HEK293 (cell line): ENCODE measurements around the gene DCDC1.

Source experiments
- AEBP2 ChIP-seq: fragments of 450-650 bp; formaldehyde crosslinking; IDR thresholded peaks from 2 replicates; pipeline ENCODE4 v1.5.1; 2016; ENCODE audit warnings: missing biosample characterization, missing genetic modification characterization, borderline replicate concordance
- CTCF ChIP-seq: fragments of 450-650 bp; formaldehyde crosslinking; IDR thresholded peaks from 2 replicates; pipeline ENCODE4 v1.5.1; 2016; ENCODE audit warnings: missing biosample characterization, missing genetic modification characterization
- PRDM10 ChIP-seq: fragments of 450-650 bp; formaldehyde crosslinking; IDR thresholded peaks from 2 replicates; pipeline ENCODE4 v1.5.1; 2016; ENCODE audit warnings: missing biosample characterization, missing genetic modification characterization
- SP3 ChIP-seq: fragments of 450-650 bp; formaldehyde crosslinking; IDR thresholded peaks from 2 replicates; pipeline ENCODE4 v1.5.1; 2016; ENCODE audit warnings: missing biosample characterization, missing genetic modification characterization
- ZBTB48 ChIP-seq: fragments of 450-650 bp; formaldehyde crosslinking; IDR thresholded peaks from 2 replicates; pipeline ENCODE4 v1.5.1; 2016; ENCODE audit warnings: missing biosample characterization, missing genetic modification characterization
- ZBTB49 ChIP-seq: fragments of 450-650 bp; formaldehyde crosslinking; IDR thresholded peaks from 2 replicates; pipeline ENCODE4 v1.5.1; 2016; ENCODE audit warnings: missing biosample characterization, missing genetic modification characterization, low read depth
- ZNF248 ChIP-seq: fragments of 450-650 bp; formaldehyde crosslinking; IDR thresholded peaks from 2 replicates; pipeline ENCODE4 v1.5.1; 2017; ENCODE audit warnings: missing biosample characterization, missing genetic modification characterization
- ZNF292 ChIP-seq: fragments of 450-650 bp; formaldehyde crosslinking; IDR thresholded peaks from 2 replicates; pipeline ENCODE4 v1.5.1; 2016; ENCODE audit warnings: low read depth, missing biosample characterization, missing genetic modification characterization, borderline replicate concordance
- ZNF335 ChIP-seq: fragments of 450-650 bp; formaldehyde crosslinking; conservative IDR thresholded peaks from 2 replicates; pipeline ENCODE4 v1.5.1; 2016; ENCODE audit warnings: missing biosample characterization, missing genetic modification characterization
- ZNF354C ChIP-seq: fragments of 450-650 bp; formaldehyde crosslinking; IDR thresholded peaks from 2 replicates; pipeline ENCODE4 v1.5.1; 2016; ENCODE audit warnings: missing biosample characterization, missing genetic modification characterization, low read depth, borderline replicate concordance
- ZNF37A ChIP-seq: fragments of 450-650 bp; IDR thresholded peaks from 2 replicates; pipeline ENCODE4 v1.5.1; 2018; ENCODE audit warnings: missing biosample characterization, missing genetic modification characterization
- ZNF639 ChIP-seq: fragments of 450-650 bp; formaldehyde crosslinking; IDR thresholded peaks from 2 replicates; pipeline ENCODE4 v1.5.1; 2016; ENCODE audit warnings: missing biosample characterization, missing genetic modification characterization
- ZNF768 ChIP-seq: fragments of 450-650 bp; formaldehyde crosslinking; IDR thresholded peaks from 2 replicates; pipeline ENCODE4 v1.5.1; 2018; ENCODE audit warnings: missing biosample characterization, mild to moderate bottlenecking, missing genetic modification characterization
- ZSCAN4 ChIP-seq: fragments of 450-650 bp; formaldehyde crosslinking; IDR thresholded peaks from 2 replicates; pipeline ENCODE4 v1.5.1; 2017; ENCODE audit warnings: missing biosample characterization, missing genetic modification characterization

- TF ChIP-seq ZBTB49 (tag by site-specific recombination) (no peak), ZNF292 (tag by site-specific recombination) (no peak), SP3 (tag by site-specific recombination) (no peak), CTCF (no peak), PRDM10 (tag by site-specific recombination) (no peak), ZNF248 (tag by site-specific recombination) (no peak), ZNF335 (tag by site-specific recombination) (no peak), ZNF768 (tag by site-specific recombination) (no peak), ZBTB48 (no peak), AEBP2 (tag by site-specific recombination) (no peak), ZSCAN4 (no peak), ZNF37A (tag by site-specific recombination) (no peak), ZNF639 (tag by site-specific recombination) (no peak), ZNF354C (tag by site-specific recombination) (no peak)
These were observed 258.7 kb downstream of the DCDC1 start for GRCh38 chr11:31110830-31111229.
